Fibroblast of skin of abdomen (primary cell): Measurements from ENCODE around the gene EFCAB8.
"Not testable (repeated sequence)": the region's sequence is repeated elsewhere in the genome, so short reads cannot be mapped to it uniquely, and the experiment has no call there.

Experiments used
- DNase-seq: peaks from one replicate; pipeline ENCODE4 v3.0.0-alpha.2; 2013

Gene EFCAB8

DNA sequence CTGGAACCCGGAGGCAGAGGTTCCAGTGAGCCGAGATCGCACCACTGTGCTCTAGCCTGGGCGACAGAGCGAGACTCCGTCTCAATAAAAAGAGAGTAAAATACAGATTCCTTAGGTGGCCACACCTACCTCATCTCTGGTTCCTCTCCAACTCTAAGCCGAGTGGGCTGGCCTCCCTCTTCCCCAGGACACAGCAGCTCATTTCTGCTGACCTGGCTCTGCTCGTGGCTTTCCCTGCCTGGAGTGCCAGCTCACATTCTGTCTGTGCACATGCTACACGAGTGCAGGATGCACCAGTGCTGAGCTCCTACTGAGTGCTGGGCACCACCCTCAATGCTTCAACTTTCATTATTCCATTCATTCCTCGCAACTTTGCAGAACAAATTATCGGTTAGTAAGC is 28.8 kb downstream of the EFCAB8 start:
- no peak for DNase-seq

DNA sequence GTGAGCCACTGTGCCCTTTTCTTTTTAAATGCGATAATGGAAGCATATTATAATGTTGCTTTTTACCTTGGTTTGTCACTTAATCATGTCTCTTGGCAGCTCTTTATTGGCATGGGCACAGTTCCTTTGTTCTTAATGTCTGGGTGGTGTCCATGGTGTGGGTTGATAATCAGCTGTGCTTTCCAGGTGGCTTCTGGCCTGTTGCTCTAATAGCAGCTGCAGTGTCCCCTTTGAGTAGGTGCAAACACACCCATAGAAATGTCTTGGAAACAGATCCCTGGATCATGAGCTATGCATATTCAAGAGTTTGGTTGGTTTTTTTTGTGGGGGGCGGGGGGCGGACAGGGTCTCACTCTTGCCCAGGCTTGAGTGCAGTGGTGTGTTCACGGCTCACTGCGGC is 29.9 kb downstream of the EFCAB8 start:
- DNase-seq, result no peak

DNA sequence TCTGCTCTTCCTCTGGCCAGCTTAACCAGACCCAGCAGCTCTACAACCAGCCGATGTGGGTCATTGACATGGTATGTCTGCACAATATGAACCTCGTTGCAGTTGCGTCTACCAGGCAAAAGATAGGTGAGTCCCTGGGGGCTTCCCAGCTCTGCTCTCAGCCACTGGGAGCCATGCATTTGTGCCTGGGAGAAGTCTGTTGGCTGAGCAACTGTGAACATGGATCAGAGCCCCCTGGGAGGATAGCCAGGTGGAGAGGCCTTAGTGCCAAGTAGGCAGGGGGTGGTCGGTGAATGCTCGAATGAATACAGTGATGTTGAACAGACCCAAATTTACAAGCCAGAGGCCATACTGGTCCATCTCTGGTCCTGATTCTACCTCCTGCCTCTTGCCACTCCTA is 30.6 kb downstream of the EFCAB8 start:
- no peak for DNase-seq

DNA sequence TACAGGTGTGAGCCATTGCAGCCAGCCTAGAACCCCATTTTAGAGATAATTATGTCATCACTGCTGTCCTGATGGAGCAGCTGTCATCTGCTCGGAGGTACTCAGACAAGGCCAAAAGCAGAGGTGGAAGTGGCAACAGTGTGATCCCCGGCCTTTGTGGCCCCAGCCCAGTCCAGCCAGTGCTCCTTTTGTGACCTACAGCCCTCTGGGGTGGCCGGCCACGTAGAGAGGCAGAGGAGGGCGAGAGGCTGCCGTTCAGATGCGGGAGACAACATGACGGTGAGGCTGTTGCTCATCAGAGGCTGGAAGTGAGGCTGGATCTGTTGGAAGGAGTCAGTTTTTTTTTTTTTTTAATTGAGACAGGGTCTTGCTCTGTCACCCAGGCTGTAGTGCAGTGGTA is 32.8 kb downstream of the EFCAB8 start:
- DNase-seq, result no peak

DNA sequence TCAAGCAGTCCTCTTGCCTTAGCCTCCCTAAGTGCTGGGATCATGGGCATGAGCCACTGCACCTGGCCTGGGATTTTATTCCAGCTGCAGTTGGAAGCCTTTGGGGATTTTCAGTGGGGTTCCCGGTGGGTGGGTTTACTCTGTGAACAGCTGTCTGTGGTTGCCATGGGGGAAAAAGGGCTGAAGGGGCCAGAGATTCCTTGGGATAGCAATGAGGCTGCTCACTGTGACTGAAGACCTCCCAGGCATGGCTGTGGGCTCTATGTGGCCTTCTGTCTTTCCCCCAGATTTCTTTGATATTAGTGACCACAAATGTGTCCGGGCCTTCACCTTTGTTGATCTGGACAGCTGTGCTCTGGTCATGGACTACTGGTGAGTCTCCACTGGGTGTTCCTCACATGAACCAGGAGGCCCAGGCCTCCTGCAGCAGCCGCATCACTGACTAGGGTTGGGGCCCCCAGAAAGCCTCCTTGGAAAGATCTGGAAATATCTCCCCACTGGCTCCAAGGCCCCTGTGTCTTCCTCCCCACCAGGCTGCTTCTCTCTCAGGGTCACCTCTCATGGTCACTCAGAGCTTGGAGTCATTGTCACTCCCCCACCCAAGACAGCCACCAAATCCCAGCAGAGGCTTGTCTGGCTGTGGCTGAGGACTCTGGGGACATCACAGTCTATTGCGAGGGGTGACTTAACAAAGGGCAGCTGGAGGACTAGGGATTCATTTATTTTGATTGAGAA is 33.4 kb downstream of the EFCAB8 start:
- DNase-seq, result no peak

DNA sequence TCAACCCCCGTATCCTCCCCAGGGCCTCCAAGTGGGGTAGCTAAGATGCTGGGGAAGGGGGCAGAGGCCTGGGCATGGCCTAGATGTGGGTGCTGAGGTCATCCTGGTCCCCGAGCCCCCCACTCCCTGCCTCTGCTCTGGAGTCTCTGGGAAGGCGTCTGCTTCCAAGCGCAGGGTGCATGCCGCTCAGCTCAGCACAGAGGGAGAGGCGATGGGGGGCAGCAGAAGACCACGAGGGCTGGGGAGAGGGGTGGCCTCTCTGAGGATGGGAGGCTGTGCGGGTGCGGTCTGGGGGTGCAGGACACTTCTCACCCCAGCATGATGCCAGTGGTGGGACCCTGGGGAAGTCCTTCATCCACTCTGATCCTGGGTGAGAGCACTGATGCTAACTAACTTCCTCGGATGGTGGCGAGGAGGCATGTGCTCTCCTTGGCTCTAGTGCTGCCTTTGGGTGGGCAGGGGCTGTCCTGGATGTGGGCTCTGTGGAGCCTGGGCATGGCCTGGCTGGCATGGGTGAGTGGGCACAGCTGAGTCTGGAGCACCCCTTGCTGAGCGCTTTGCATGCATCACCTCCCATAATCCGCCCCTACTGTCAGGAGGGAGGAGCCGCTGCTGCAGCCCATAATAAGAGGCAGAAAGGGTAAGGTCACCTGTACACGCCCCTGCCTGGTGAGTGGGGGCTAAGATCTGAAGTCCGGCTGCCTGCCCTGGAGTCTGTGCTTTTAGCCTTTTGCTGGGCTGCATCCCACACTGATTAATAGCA is 34.7 kb downstream of the EFCAB8 start:
- DNase-seq, result no peak

DNA sequence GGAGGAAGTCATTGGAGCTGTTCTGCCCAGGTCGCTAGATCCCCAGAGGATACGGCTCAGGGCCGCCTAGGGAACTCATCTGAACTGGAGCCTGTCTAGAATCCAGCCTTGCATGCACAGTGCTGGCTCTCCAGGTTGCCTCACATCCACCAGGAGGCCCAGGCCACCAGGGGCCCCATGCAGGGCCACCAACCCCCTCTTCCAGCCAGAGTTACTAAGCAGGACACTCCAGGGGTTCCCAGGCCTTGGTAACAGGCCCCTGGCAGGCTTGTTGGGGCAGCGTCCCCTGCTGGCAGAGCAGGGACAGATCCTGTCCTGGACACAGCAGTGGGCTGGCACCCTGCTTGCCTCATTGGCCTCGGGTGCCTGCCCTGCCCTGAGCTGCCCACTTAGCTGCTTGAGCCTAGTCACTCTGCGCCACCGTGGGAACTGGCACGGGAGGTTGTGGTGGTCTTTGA is 35.3 kb downstream of the EFCAB8 start:
- no peak for DNase-seq

DNA sequence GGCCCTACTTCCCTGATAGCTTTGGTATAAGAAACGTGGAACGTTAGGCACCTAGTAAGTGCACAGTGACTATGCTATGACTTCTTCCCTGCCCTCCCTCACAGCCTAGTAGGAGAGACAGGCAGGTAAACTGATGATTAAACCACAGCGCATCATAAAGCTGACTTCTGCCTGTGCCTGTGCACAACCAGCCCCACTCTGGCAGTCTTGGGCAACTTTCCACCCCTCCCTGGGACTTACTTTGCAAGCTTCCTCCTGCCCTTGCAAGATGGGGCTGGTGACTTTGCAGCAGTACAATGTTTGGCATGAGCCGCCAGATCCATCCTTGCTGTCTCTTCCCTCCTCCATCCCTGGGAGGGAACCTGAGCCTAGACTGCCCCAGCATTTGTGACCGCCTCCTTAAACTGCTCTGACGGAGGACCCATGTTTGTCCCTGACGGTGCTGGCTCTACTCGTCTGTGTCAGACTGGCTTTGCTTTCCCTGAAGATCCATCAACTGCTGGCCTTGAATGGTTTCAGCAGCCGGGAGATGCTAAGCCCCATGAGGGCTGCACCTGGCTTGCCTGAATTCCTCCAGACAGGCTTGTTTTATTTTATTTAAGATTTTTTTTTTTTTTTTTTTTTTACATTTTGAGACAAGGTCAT is 36.1 kb downstream of the EFCAB8 start:
- no peak for DNase-seq

DNA sequence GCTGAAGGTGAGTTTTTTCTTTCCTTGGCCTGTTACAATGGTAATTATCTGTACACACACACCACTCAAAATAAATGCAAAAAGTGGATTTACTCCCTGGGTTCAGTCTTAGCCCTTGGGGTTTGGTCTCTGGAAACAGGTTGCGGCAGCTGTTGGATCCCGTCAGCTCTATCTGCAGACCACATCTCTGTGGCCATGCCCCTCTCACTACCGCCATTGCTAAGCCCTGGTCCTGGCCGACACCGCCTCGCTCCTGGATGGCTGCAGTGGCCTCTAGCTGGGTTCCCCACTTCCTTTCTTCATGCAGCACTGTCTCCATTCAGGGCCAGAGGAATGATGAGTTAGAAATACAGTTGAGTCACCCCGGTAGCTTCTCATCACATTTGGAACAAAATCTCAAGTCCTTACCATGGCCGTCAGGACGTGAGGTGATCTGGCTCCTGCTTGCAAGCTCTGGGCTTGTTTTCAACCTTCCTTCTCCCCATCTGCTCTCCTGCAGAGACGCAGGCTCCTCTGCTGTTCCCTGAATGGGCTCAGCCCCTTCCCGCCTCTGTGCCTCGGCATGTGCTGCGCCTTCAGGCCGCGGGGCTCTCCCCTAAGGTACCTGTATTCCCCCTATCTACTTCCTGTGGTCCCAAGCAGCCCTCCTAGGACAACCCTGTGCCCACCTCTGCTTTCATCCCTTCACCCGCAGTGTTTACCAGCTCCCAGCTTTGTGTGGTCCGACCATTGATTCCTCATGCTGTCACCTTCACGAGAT is 38.0 kb downstream of the EFCAB8 start:
- DNase-seq, result no peak

DNA sequence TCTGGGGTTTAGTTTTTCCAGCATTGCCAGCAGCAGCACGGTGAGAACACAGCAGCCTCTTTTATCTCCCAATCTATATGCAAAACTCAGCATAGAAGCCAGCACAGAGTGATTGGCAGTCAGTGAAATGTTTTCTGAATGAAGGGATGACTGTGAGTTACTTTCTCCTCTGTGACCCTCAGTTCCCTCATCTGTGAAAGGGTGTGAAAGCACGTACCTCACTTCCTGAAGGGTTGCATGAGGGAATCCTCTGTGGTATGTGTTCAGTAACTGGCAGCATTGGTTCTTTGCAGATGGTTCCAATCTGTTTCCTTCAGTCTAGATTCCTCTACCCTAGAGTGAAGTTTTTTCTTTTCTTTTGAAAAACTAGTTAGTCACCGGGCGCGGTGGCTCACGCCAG is 40.0 kb downstream of the EFCAB8 start:
- peak; percentile 82 for DNase-seq

DNA sequence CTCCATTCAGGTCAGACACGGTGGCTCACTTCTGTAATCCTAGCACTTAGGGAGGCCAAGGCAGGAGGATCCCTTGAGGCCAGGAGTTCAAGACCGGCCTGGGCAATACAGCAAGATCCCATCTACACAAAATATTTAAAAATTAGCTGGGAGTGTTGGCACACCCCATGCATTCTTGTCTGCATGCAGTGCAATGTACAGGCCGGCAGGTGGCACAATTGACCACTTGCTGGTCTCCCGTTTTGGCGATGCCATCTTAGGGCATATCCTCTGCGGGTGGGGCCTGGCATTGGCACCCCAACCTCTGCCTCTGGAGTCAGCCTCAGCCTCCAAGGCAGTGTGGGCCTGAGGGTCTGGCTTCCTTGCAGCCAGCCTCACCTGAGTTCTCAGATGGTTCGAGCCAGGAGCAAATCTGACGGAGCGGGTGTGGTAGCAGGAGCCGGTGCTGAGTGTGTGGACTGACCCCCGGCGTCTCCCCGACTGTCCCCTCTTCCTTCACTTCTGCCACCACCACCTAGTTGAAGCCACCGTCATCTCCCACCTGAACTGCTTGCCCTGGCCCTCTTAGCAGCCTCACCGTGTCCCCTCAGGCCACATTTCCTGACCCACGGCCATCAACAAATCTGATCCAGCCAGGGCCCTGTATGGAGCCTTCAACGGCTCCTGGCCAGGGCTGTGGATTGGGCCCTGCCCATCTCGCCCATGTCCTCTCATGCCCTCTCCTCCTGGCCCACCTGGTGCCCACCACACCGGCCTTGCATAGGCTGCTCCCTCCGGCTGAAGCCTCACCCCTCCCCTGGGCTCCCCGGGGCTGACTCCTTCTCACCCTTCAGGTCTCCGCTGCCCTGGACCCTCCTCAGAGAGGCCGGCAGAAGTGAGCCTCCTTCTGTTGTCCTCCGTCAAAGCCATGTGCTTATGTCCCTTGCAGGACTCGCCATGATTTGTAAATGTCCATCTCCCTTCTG is 44.0 kb downstream of the EFCAB8 start:
- peak; percentile 37 for DNase-seq

DNA sequence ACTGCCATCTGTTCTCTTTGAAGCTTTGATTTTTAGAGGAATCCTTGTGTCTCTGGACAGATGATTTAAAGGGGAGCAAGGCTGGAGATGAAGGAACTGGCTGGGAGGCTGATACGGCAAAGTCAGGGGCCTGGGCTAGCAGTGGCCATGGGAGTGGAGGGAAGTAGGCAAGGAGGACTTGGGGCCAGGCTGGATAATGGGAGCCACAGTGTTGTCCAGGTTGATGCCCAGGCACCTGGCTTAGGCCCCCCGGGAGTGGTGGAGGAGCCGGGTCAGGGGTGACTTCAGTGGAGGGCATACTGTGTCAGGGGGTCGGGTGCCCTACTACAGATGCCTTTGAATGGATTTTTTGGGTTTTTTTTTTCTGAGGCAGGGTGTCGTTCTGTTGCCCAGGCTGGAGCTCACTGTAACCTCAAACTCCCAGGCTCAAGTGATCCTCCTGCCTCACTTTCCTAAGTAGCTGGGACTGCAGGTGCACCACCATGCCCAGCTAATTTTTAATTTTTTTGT is 45.0 kb downstream of the EFCAB8 start:
- no peak for DNase-seq

DNA sequence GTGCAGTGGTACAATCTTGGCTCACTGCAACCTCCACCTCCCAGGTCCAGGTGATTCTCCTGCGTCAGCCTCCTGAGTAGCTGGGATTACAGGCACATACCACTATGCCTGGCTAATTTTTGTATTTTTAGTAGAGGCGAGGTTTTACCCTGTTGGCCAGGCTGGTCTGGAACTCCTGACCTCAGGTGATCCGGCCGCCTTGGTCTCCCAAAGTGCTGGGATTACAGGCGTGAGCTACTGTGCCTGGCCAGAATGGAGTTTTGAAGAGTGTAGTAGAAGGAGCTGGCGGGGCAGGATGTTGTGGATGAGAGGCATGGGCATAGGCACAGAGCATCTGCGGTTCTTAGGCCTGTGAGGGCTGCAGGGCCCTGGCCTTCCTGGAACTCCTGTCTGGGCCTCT is 46.0 kb downstream of the EFCAB8 start:
- DNase-seq, result not testable (repeated sequence)

DNA sequence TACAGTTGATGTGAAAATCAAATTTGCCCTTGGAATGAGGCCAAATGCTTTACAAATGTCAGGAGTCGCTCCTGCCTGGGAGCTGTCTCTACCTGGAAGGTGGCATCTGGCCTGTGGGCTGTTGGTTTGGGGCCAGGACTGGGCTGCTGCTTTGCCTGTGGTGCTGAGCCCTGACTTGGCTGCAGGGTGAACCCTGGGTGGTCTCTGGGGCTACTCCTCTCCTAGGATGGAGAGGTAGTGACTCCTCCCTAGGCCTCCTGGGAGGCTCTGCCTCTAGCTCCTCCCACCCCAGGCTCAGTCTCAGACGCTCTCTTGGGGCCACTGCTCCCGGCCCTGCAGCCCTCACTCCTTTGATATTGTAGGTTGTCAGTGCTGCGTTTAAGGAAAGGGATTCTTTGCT is 47.5 kb downstream of the EFCAB8 start:
- DNase-seq, result no peak

DNA sequence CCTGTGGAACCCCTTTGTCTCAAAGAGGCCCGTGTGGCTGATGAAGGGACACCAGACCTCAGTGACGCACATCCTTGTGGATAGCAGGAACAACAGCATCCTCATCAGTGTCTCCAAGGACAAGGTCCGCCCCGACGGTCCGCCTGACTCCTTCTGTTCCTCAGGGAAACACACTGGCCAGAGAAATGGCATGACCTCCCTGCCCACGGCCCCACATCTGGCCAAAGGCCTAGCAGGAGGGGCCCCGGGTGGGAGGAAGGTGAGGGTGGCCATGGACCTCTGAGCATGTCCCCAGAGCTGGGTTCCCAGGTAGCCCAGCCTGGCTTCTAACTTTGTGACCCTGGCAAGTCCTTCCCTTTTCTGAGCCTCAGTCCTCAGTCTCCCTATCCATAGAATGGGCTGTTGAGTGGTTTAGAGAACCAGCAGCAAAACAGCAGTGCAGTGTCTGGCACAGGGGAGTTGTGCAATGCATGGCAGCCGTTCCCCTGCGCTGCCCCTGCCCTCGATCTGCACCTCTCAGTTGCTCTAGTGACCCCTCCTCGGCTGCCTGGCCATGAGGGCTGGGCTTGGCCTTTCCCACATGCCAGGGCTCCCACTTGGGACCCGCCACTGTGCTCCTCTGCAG is 48.3 kb downstream of the EFCAB8 start:
- DNase-seq, result no peak

DNA sequence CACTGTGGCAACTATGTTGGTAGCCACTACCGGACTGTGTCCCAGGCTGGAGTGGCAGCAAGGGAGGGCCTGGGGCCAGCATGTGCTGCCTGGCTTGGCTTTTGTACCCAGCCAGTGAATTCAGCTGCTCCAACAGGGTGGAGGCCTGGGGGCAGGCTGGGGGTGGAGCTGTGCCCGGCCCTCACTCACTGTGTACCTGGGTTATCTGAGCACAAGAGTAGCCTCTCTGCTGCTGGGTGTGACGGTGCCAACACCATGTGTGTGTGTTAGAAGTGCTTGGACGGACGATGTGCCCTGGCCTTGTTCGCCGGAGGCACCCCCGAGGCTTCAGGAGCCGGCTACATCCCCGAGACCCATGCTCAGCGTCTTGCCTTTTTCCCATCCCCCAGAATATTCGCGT is 49.2 kb downstream of the EFCAB8 start:
- no peak for DNase-seq

DNA sequence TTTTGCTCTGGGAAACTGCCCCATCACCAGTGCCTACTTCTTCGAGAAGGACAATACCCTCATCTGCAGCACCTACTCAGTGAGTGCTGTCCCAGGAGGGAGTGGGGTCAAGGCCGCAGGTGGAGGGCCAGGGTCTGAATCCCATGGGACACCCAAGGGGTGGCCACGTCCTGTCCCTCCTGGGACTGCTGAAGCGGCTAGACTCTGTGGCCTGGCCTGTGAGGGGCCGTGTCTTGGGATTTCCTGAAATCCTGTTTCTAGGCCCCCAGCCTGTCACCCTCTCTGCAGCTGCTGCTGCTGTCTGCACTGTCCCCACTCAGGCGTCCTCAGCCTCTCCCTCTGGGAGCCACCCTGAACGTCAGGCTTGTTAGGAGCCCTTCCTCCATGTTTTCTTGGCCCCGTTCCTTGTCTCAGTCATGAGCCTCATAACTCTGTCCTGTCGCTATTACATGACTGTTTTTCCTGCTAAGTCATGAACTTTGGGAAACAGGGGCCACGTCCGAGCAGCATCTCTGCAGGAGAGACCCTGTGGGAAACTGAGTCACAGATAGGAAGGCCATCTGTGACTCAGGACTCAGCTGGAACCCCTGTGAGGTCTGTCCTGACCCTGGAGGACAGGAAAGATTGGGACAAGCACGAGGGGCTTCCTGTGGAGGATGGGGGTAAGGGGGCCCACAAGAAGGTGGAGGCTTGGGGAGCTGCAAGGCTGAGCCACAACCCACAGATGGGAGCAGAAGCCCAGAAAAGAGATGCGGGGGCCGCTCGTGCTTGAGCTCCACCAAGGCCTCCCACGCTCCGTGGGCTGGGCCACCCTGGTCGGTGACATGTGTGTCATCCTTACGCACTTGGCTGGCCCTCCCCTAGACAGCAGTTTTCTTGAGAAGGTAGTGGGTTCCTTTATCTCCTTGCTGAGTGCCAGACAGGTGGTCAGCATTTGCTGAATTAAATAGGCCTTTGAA is 49.9 kb downstream of the EFCAB8 start:
- DNase-seq, result no peak

DNA sequence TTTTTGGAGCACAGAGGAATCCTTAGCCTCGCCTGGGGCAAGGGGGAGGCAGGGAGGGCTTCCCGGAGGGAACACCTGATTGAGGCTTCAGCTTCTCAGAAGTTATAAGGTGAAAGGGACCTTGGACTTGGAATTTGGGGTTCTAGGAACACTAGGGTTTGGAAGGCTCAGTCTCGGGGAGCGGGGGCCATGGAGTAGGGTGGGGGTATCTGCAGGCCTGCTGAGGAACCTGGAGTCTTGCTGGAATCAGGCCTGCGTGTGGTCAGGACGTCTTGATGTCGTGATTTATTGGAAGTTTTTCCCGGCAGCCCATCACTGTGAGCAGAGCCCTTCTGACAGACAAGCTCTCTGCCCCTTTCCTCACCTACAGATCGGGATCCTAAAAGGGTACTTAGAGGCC is 50.7 kb downstream of the EFCAB8 start:
- DNase-seq, result no peak

DNA sequence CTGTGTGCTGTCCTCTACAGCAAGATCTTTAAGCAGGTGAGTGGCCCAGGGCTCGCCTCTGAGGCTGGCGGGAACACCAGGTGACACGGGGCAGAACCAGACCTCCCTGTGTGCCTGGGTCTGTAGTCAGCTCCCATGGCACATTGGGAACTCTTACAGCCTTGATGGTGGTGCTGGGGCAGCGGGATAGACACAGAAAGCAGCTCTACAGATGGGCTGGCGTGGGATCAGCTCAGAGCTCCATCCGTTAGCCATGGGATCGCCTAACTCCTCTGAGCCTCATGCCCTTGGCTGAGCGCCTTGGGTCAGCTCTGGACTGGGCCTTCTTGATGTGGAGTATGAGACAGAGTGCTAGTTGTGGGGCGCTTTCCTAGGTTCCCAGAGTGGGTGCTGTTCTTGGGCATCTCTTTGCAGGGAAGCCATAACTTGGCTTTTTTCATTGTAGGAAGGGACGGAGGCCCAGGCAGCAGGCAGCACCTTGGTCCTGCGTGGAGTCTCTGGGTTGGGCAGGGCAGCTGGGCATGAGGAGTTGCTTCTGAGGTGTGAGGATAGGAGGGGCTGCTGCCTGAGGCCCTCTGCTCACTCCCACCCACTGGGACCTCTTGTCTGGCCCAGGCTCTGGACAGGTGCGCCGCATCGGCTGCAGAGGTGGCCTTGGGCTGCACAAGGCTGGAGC is 51.3 kb downstream of the EFCAB8 start:
- no peak for DNase-seq
